Loucy (cell line): ENCODE results near the gene ACSL5.

Source experiments
- H2AFZ ChIP-seq: fragments of 200-600 bp; sonication (generic); 2 replicates; pipeline ENCODE4 v1.6.0; 2016; ENCODE audit warnings: antibody characterized with exemption, mild to moderate bottlenecking, low read length, moderate library complexity
- H3F3A ChIP-seq: fragments of 200-600 bp; 2 replicates; pipeline ENCODE4 v1.6.0; 2016; ENCODE audit warnings: antibody characterized with exemption, low read depth, mild to moderate bottlenecking
- H3K27me3 ChIP-seq: fragments of 200-600 bp; sonication (generic); 2 replicates; pipeline ENCODE4 v1.6.1; 2014; ENCODE audit warnings: low read length, mild to moderate bottlenecking; ENCODE audit not compliant: insufficient read depth, poor library complexity, severe bottlenecking
- H3K36me3 ChIP-seq: fragments of 200-600 bp; sonication (generic); 2 replicates; pipeline ENCODE4 v1.6.1; 2016; ENCODE audit warnings: low read length; ENCODE audit not compliant: insufficient read depth
- H3K4me1 ChIP-seq: fragments of 200-600 bp; sonication (generic); 2 replicates; pipeline ENCODE4 v1.5.1; 2014; ENCODE audit warnings: low read length, mild to moderate bottlenecking; ENCODE audit not compliant: insufficient read depth, poor library complexity, severe bottlenecking
- H3K4me2 ChIP-seq: fragments of 200-600 bp; sonication (generic); 2 replicates; pipeline ENCODE4 v1.6.0; 2014; ENCODE audit warnings: antibody characterized with exemption, low read length, low read depth, mild to moderate bottlenecking; ENCODE audit not compliant: poor library complexity, severe bottlenecking
- H3K4me3 ChIP-seq: fragments of 200-600 bp; sonication (generic); 2 replicates; pipeline ENCODE4 v1.5.1; 2014; ENCODE audit warnings: low read length, mild to moderate bottlenecking, mixed read lengths; ENCODE audit not compliant: poor library complexity, severe bottlenecking
- H3K79me2 ChIP-seq: fragments of 200-600 bp; sonication (generic); 2 replicates; pipeline ENCODE4 v1.6.1; 2014; ENCODE audit warnings: low read length; ENCODE audit not compliant: insufficient read depth
- H3K9ac ChIP-seq: fragments of 200-600 bp; sonication (generic); 2 replicates; pipeline ENCODE4 v1.6.0; 2014; ENCODE audit warnings: mild to moderate bottlenecking, low read depth, low read length, moderate library complexity; ENCODE audit not compliant: poor library complexity, severe bottlenecking
- H3K9me2 ChIP-seq: fragments of 200-600 bp; sonication (generic); replicated peaks from 2 replicates; pipeline ENCODE4 v1.6.1; 2016; ENCODE audit warnings: low read depth, low read length, mixed read lengths
- H3K9me3 ChIP-seq: fragments of 200-600 bp; sonication (generic); 2 replicates; pipeline ENCODE4 v1.6.1; 2014; ENCODE audit warnings: mild to moderate bottlenecking, antibody characterized with exemption, low read length, low read depth; ENCODE audit not compliant: insufficient read depth
- H4K20me1 ChIP-seq: fragments of 200-600 bp; sonication (generic); 2 replicates; pipeline ENCODE4 v1.6.0; 2014; ENCODE audit warnings: antibody characterized with exemption, low read length, mild to moderate bottlenecking; ENCODE audit not compliant: insufficient read depth, poor library complexity, severe bottlenecking
- EZH2phosphoT487 ChIP-seq: fragments of 200-600 bp; IDR thresholded peaks from 2 replicates; pipeline ENCODE4 v1.6.1; 2018; ENCODE audit warnings: antibody characterized with exemption, mild to moderate bottlenecking, moderate library complexity, borderline replicate concordance
- TF ChIP-seq, protein P1 (sequence below): fragments of 200-600 bp; sonication (generic); conservative IDR thresholded peaks from 2 replicates; pipeline ENCODE4 v1.5.1; 2014; ENCODE audit warnings: mild to moderate bottlenecking, antibody characterized with exemption, low read length

Gene ACSL5

DNA sequence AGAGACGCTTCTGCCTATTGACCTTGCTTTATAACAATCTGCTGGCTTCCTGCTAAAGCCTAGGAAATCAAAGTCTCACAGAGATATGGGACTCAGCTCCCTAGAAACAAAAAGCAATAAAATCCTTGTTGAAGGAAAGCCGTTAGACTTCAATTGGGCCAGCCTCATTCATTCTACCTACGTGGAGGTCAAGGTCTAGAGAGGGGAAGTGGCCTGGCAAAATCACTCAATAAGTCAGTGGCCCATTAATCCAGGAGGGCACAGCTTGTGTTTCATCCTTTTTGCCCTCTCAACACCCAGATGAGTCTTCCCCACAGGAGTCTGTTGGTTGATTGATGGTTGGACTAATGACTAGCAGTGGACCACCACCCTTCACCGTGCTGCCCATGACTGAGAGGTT lies 40.5 kb upstream of the ACSL5 start:
- H4K20me1 ChIP-seq = no peaks in the 10 kb centered on the region
- H3K79me2 ChIP-seq = no peaks in the 10 kb centered on the region
- H3K4me1 ChIP-seq = no peaks in the 10 kb centered on the region
- no peaks in the 10 kb centered on the region for H3K9me3 ChIP-seq
- no peak for TF ChIP-seq EZH2phosphoT487
- TF ChIP-seq, protein P1, sequence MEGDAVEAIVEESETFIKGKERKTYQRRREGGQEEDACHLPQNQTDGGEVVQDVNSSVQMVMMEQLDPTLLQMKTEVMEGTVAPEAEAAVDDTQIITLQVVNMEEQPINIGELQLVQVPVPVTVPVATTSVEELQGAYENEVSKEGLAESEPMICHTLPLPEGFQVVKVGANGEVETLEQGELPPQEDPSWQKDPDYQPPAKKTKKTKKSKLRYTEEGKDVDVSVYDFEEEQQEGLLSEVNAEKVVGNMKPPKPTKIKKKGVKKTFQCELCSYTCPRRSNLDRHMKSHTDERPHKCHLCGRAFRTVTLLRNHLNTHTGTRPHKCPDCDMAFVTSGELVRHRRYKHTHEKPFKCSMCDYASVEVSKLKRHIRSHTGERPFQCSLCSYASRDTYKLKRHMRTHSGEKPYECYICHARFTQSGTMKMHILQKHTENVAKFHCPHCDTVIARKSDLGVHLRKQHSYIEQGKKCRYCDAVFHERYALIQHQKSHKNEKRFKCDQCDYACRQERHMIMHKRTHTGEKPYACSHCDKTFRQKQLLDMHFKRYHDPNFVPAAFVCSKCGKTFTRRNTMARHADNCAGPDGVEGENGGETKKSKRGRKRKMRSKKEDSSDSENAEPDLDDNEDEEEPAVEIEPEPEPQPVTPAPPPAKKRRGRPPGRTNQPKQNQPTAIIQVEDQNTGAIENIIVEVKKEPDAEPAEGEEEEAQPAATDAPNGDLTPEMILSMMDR = no peak
- H2AFZ ChIP-seq = no peak overlapping the region
- no peaks in the 10 kb centered on the region for H3K27me3 ChIP-seq
- no peaks in the 10 kb centered on the region for H3F3A ChIP-seq
- H3K9me2 ChIP-seq = no peaks in the 10 kb centered on the region
- no peak overlapping the region for H3K9ac ChIP-seq
- no peak overlapping the region for H3K4me2 ChIP-seq
- no peak overlapping the region for H3K4me3 ChIP-seq
- H3K36me3 ChIP-seq = no peaks in the 10 kb centered on the region

DNA sequence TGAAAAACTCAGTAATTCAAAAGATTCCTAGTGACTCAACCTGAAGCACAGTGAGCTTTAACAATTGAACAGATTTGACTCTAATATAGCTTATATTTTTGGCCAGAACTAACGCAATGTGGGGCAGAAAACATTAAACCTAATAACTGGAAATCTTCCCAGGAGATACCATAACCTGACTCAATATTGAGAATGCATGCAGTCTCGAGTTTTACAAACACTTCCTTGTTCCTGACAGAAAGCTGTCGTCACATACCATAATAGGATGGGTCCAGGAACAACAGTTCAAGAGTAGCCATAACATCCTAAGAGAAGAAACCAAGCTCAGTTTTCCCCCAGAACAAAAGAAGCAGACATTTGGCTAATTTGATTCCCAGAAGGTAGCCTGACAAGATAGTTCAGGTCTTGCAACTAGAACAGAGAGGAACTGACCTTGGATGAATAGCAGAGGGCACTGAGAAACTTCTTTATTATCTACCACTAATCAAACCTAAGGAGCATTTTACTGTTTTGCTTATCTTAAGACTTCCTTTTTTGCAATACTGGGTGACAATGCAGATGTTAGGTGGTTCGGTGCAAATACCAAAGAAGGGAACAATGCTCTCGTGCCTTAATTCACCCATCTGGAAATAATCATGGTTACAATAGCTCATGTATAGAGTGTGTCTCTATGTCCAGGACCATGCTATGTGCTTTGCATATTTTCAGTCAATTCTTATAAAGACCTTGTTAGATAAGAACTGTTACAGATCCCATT lies 38.6 kb upstream of the ACSL5 start:
- Histone ChIP-seq H3K36me3 (no peaks in the 10 kb centered on the region), H2AFZ (no peak overlapping the region), H3K4me3 (no peak overlapping the region), H3K4me2 (no peak overlapping the region), H3K9me2 (no peaks in the 10 kb centered on the region), H4K20me1 (no peaks in the 10 kb centered on the region), H3K9me3 (no peaks in the 10 kb centered on the region), H3K79me2 (no peaks in the 10 kb centered on the region), H3K4me1 (no peaks in the 10 kb centered on the region), H3K27me3 (no peaks in the 10 kb centered on the region), H3K9ac (no peak overlapping the region), H3F3A (no peaks in the 10 kb centered on the region)
- TF ChIP-seq, protein P1 = no peak
- no peak for TF ChIP-seq EZH2phosphoT487

DNA sequence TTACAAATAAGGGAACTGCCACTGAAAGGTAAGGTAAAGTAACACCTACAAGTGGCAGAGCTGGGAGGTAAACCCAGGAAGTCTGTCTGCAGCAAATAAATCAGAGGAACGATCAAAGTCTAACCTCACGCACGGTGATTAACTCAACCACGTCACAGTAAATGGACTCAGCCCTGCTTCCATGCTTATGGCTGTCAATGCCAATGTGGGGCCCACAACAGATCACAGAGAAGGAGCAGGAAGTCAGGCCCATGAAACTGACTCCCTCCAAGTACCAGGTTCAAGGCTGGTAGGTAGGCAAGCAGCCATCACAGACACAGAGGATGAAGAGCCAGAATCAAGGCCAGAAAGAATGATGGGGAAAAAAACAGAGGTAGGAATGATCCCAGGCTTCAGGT lies 38.0 kb upstream of the ACSL5 start:
- Histone ChIP-seq H3K9ac (no peak overlapping the region), H4K20me1 (no peaks in the 10 kb centered on the region), H3K9me3 (no peaks in the 10 kb centered on the region), H3K9me2 (no peaks in the 10 kb centered on the region), H3K27me3 (no peaks in the 10 kb centered on the region), H3K4me3 (no peak overlapping the region), H3K79me2 (no peaks in the 10 kb centered on the region), H3F3A (no peaks in the 10 kb centered on the region), H3K4me1 (no peaks in the 10 kb centered on the region), H2AFZ (no peak overlapping the region), H3K36me3 (no peaks in the 10 kb centered on the region), H3K4me2 (no peak overlapping the region)
- TF ChIP-seq, protein P1 = no peak
- TF ChIP-seq EZH2phosphoT487 = no peak
